Transverse colon (tissue), 4 donors: ENCODE measurements around the gene SH3BGR. TPM values are rescaled to one million over a fixed set of nuclear protein-coding genes. Genes with fewer than 3 reads are reported as not detected.

ENCODE experiments used
- DNase-seq: peaks from one replicate; pipeline ENCODE4 v3.0.0-alpha.2; 2019
- H3K27ac ChIP-seq, 4 donors: fragments of 200-600 bp; sonication (generic); 2 replicates each; pipeline ENCODE4 v1.5.1; 2016 to 2018; ENCODE audit warnings: inconsistent platforms in 4 of 4
- H3K27me3 ChIP-seq: fragments of 200-600 bp; sonication (generic); 2 replicates; pipeline ENCODE4 v1.5.1; 2017; ENCODE audit warnings: inconsistent platforms
- H3K36me3 ChIP-seq, 4 donors: fragments of 200-600 bp; sonication (generic); 2 replicates each; pipeline ENCODE4 v1.5.1; 2017 to 2019; ENCODE audit warnings: inconsistent platforms in 4 of 4
- H3K4me1 ChIP-seq, 4 donors: fragments of 200-600 bp; sonication (generic); 2 replicates each; pipeline ENCODE4 v1.5.1; 2017 to 2020; ENCODE audit warnings: inconsistent platforms in 4 of 4
- H3K4me3 ChIP-seq, 4 donors: fragments of 200-600 bp; sonication (generic); 1 replicate in 1 of 4; 2 replicates in 3 of 4; pipeline versions ENCODE4 v1.5.1 to v1.6.1; 2017 to 2019; ENCODE audit warnings: inconsistent platforms in 4 of 4
- H3K9me3 ChIP-seq, 2 donors: fragments of 200-600 bp; sonication (generic); 2 replicates each; pipeline ENCODE4 v1.5.1; 2017 to 2019; ENCODE audit warnings: inconsistent platforms in 2 of 2
- EP300 ChIP-seq: sonication (generic); formaldehyde crosslinking; IDR thresholded peaks from one replicate; pipeline ENCODE4 v1.6.1; 2017; ENCODE audit warnings: antibody characterized with exemption, low read depth
- POLR2A ChIP-seq: fragments of 450-650 bp; IDR thresholded peaks from one replicate; pipeline ENCODE4 v1.6.1; 2016; ENCODE audit warnings: antibody characterized with exemption, mild to moderate bottlenecking, moderate library complexity
- POLR2AphosphoS5 ChIP-seq, 3 donors: sonication (generic); formaldehyde crosslinking; IDR thresholded peaks; one replicate each; pipeline ENCODE4 v1.6.1; 2016; ENCODE audit warnings: antibody characterized with exemption in 3 of 3
- WGBS, 2 donors: methylation state at CpG; one replicate each; pipeline ENCODE4 v1.1.5; 2018; ENCODE audit warnings: low coverage in 1 of 2; 5-methylcytosine and 5-hydroxymethylcytosine counted together
- in situ Hi-C, 4 donors: fragments of 200-750 bp; cut with MboI; loops; one replicate each; pipeline versions ENCODE4 v1.15.0 to v1.15.1; 2017; ENCODE audit warnings: low sequenced_read_pairs in 3 of 4, low pct_ligation_motif_present in 1 of 4, low pct_unique_long_range_greater_than_20kb in 1 of 4
- intact Hi-C: fragments of 100-400 bp; cut with DNase I; formaldehyde crosslinking; loops from one replicate; pipeline ENCODE4 v1.15.1; 2023; ENCODE audit warnings: low total_unique reads
- total RNA-seq, 4 donors: library from RNA; depleted of rRNA; stranded (reverse); fragments of >200 nt; gene quantifications; one replicate each; pipeline ENCODE4 v1.1.0, GENCODE V29; 2016
- TF ChIP-seq, protein P1 (sequence below), 5 experiments: fragments of 200-600 bp in 3 of 5; fragments of 450-650 bp in 2 of 5; sonication (generic) in 3 of 5; IDR thresholded peaks; 1 replicate in 2 of 5; 2 replicates in 3 of 5; pipeline ENCODE4 v1.5.1; 2016 to 2017; ENCODE audit warnings: antibody characterized with exemption in 5 of 5, inconsistent platforms in 3 of 5, mild to moderate bottlenecking in 2 of 5, moderate library complexity in 1 of 5

SH3BGR gene
- total RNA-seq, 4 donors from 2014 or later, result 3.7 to 15.7 (median 7.9) TPM

DNA sequence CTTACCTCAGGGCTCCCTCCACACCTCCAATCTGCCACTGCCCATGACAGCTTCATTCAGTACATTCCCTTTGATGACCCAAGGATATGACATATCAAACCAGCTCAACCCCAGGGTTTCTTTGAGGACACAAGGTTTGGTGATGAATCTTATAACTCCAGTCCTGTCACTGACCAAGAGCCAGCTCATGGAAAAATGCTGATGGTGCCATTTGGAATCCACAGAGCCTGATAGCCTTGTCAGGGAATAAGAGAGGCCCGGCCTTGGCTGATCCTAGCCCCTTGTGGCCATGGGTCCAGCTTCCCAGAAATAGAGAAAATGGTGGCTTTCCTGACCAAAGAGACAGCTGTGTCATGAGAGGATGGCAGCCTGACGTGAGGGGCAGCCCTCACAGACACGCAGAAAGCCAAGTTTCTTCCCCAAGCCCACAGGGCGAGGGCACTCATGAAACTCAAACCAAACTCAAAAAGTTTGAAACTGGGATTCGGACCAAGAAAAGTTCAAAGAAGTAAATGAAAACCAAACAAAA lies 75.4 kb downstream of the SH3BGR start:
- intact Hi-C loops (no loop called here), in situ Hi-C loops (loop anchor here in 1 of 4 donors (10.0 kb wide), 1 partner anchor 198 kb away; no protein-coding TSS in a partner anchor)
- TF ChIP-seq EP300 (no peak), POLR2AphosphoS5 (IDR thresholded peaks at IDR 0.05) (no peak), POLR2A (no peak)
- H3K27ac ChIP-seq, result peak overlapping the region in 3 of 4 donors; percentile 66 to 74 (median 67)
- no peak for DNase-seq
- peaks cover 6 to 21% (median 15%) of the 10 kb centered on the region in 4 donors for H3K4me1 ChIP-seq
- H3K4me3 ChIP-seq, result no peak overlapping the region
- 73 to 81% methylated on average over 5 of the region's 5 CpGs for WGBS, 2 donors
- H3K9me3 ChIP-seq, result no peaks in the 10 kb centered on the region
- no peaks in the 10 kb centered on the region for H3K36me3 ChIP-seq
- H3K27me3 ChIP-seq, result no peaks in the 10 kb centered on the region

DNA sequence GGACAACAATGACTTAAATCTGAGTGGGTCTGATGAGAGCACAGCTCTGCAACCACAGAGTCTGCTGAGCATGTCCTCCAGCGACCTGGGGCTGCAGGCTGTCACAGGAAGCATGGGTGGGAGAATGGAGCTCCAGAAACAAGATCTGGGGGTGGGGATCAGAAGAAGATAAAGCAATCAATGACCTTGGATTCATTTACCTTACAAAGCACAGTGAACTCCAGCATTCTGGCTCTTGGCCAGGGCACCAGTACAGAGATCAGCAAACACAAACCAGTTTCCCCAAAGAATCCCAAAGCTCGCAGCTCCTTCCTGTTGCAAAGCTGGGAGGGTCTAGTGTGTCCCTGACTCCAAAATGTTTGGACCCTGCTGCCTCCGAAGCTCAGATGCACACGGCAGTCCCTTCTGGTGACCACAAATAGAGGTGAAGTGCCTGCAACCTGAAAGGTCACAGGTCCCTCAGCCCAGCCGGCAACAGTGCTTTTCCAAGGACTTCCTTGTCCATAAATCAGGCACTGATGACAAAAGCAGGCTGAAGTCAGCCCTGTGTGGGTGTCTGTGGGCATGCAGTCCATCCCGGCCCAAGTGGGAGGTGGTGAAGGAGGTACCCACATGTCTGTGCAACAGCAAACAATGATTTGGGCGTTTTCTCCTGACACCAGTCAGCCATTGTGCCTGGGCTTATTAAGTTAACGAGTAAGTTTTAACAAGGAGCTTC lies 76.1 kb downstream of the SH3BGR start:
- TF ChIP-seq POLR2A, result no peak
- TF ChIP-seq POLR2AphosphoS5 (IDR thresholded peaks at IDR 0.05), result peak in 2 of 3 donors; percentile 8 to 9
- no peak for TF ChIP-seq EP300
- TF ChIP-seq, protein P1, sequence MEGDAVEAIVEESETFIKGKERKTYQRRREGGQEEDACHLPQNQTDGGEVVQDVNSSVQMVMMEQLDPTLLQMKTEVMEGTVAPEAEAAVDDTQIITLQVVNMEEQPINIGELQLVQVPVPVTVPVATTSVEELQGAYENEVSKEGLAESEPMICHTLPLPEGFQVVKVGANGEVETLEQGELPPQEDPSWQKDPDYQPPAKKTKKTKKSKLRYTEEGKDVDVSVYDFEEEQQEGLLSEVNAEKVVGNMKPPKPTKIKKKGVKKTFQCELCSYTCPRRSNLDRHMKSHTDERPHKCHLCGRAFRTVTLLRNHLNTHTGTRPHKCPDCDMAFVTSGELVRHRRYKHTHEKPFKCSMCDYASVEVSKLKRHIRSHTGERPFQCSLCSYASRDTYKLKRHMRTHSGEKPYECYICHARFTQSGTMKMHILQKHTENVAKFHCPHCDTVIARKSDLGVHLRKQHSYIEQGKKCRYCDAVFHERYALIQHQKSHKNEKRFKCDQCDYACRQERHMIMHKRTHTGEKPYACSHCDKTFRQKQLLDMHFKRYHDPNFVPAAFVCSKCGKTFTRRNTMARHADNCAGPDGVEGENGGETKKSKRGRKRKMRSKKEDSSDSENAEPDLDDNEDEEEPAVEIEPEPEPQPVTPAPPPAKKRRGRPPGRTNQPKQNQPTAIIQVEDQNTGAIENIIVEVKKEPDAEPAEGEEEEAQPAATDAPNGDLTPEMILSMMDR (IDR thresholded peaks at IDR 0.05), result no peak
- intact Hi-C loops, result no loop called here
- Histone ChIP-seq H3K9me3 (no peaks in the 10 kb centered on the region), H3K36me3 (no peaks in the 10 kb centered on the region), H3K4me3 (no peak overlapping the region), H3K27me3 (no peaks in the 10 kb centered on the region), H3K27ac (peak overlapping the region; percentile 56 to 74 (median 66)), H3K4me1 (peaks cover 6 to 21% (median 15%) of the 10 kb centered on the region in 4 donors)
- WGBS, 2 donors, result 5 to 20% methylated on average over 1 to 8 of the region's 8 CpGs
- in situ Hi-C loops, result loop anchor here in 1 of 4 donors (10.0 kb wide), 1 partner anchor 197 kb away; no protein-coding TSS in a partner anchor
- peak; percentile 68 for DNase-seq

DNA sequence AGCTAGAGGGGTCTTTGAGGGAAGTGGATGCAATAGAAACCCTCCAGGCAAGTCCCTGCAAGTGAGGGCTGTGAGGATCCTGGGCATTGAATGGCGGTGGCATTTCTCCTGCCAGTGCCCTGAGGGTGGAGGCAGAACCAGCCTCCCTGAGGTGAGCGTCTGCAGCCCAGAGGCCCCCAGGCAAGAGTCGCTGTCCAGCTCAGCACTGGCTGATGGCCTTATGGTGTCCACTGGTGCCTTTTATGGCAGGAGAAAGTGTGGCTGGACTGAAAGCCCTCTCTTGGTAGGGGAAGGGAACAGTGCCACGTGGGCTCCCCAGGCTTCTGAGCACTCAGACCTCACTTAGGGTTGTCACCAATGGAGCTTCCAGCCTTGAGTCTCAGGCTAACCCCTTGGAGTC lies 77.3 kb downstream of the SH3BGR start:
- Histone ChIP-seq H3K27ac (peak overlapping the region in 2 of 4 donors; percentile 66 to 74), H3K4me1 (peaks cover 6 to 21% (median 15%) of the 10 kb centered on the region in 4 donors), H3K27me3 (no peaks in the 10 kb centered on the region), H3K4me3 (no peak overlapping the region), H3K36me3 (no peaks in the 10 kb centered on the region), H3K9me3 (no peaks in the 10 kb centered on the region)
- WGBS, 2 donors, result 72% methylated on average over 4 of the region's 4 CpGs; no CpG with 5 or more reads in 1 of the 2 donors
- in situ Hi-C loops, result loop anchor here in 1 of 4 donors (10.0 kb wide), 1 partner anchor 196 kb away; no protein-coding TSS in a partner anchor
- TF ChIP-seq POLR2AphosphoS5 (IDR thresholded peaks at IDR 0.05), result no peak
- no peak for TF ChIP-seq POLR2A
- TF ChIP-seq, protein P1 (IDR thresholded peaks at IDR 0.05), result no peak
- no peak for TF ChIP-seq EP300
- DNase-seq, result no peak
- intact Hi-C loops, result no loop called here

DNA sequence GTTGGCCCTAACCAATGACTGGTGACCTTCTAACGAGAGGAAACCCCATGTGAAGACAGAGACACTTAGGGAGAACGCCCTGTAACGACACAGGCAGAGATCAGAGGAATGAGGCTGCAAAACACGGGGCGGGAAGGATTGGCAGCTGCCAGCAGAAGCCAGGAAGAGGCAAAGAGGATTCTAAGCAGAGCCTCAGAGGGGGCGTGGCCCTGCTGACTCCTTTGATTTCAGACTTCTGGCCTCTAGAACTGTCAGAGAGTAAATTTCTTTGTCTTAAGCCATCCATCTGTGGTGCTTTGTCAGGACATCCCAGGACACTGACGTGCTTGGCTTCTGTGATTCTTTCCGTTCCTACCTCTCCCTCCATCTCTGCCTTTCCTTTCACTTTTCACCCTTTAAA lies 79.3 kb downstream of the SH3BGR start:
- in situ Hi-C loops, result no loop called here
- no peak for DNase-seq
- Histone ChIP-seq H3K4me1 (peaks cover 6 to 21% (median 15%) of the 10 kb centered on the region in 4 donors), H3K27ac (no peak overlapping the region), H3K27me3 (no peaks in the 10 kb centered on the region), H3K36me3 (no peaks in the 10 kb centered on the region), H3K4me3 (no peak overlapping the region), H3K9me3 (no peaks in the 10 kb centered on the region)
- TF ChIP-seq, protein P1 (IDR thresholded peaks at IDR 0.05), result no peak
- TF ChIP-seq EP300, result no peak
- no peak for TF ChIP-seq POLR2AphosphoS5 (IDR thresholded peaks at IDR 0.05)
- no peak for TF ChIP-seq POLR2A
- intact Hi-C loops, result loop anchor here (5.0 kb wide), 1 partner anchor 804 kb away; no protein-coding TSS in a partner anchor
- WGBS, 2 donors, result 46 to 51% methylated on average over 7 to 8 of the region's 8 CpGs
